HCT116 (cell line): Measurements from ENCODE around the gene LDLR. TPM values are rescaled to one million over a fixed set of nuclear protein-coding genes. Genes with fewer than 3 reads are reported as not detected.

Source experiments
- ATAC-seq: fragments of 200-7000 bp; cut with Tn5 transposase; 2 replicates; pipeline ENCODE4 v1.9.1; 2020; ENCODE audit warnings: mild to moderate bottlenecking, moderate library complexity
- BruUV-seq: library from RNA; stranded (reverse); fragments of 400-500 nt; replicated peaks from 2 replicates; lab custom pipeline; 2021; lab: Mats Ljungman, UMichigan
- CTCF ChIA-PET: fragments of 300-600 bp; sonication (Branson Sonifier 250); formaldehyde crosslinking; loops from one replicate; lab custom pipeline; 2021; ENCODE audit warnings: antibody characterized with exemption; lab: Charles Lee
- POLR2A ChIA-PET: fragments of 300-600, 350-600 bp; sonication (Branson Sonifier 250); formaldehyde crosslinking; loops from one replicate; lab custom pipeline; 2021; ENCODE audit warnings: antibody characterized with exemption; lab: Charles Lee
- RAD21 ChIA-PET, 2 experiments: fragments of 300-600 bp; sonication (Branson Sonifier 250); formaldehyde crosslinking; loops; one replicate each; lab custom pipeline; 2023; ENCODE audit warnings: low total read pairs in 2 of 2; ENCODE audit not compliant: uncharacterized antibody in 2 of 2, unreplicated experiment in 2 of 2, low non-redundant PET in 1 of 2; lab: Charles Lee
- DNase-seq: peaks from one replicate; pipeline ENCODE4 v3.0.0-alpha.2; 2010; ENCODE audit warnings: low read depth, low spot score
- H2AFZ ChIP-seq: fragments of 200-600 bp; shearing (Covaris generic), sonication (generic); 2 replicates; pipeline ENCODE4 v1.6.1; 2017; ENCODE audit warnings: low read depth, mixed run types, mixed read lengths, antibody characterized with exemption, low read length; ENCODE audit not compliant: poor library complexity, severe bottlenecking
- H3K27ac ChIP-seq: 2 replicates; pipeline ENCODE4 v1.5.1; 2012; ENCODE audit warnings: low read depth, low read length
- H3K27me3 ChIP-seq: fragments of 200-600 bp; sonication (generic); 2 replicates; pipeline ENCODE4 v1.6.1; 2016; ENCODE audit warnings: mixed run types, low read length, mixed read lengths; ENCODE audit not compliant: insufficient read depth
- H3K36me3 ChIP-seq, 2 experiments: fragments of 200-500 bp in 1 of 2; fragments of 200-600 bp in 1 of 2; sonication (Bioruptor generic) in 1 of 2; sonication (generic) in 1 of 2; 2 replicates each; pipeline versions ENCODE4 v1.5.1 to v1.6.1; 2014 to 2016; ENCODE audit warnings: low read length in 2 of 2, inconsistent platforms in 1 of 2, mixed read lengths in 1 of 2, mixed run types in 1 of 2; ENCODE audit not compliant: insufficient read depth in 2 of 2, control insufficient read depth in 1 of 2
- H3K4me1 ChIP-seq, 2 experiments: fragments of 200-600 bp in 1 of 2; sonication (generic) in 1 of 2; 2 replicates each; pipeline versions ENCODE4 v1.5.1 to v1.6.1; 2012 to 2017; ENCODE audit warnings: low read length in 2 of 2, inconsistent platforms in 1 of 2, mild to moderate bottlenecking in 1 of 2, mixed read lengths in 1 of 2, mixed run types in 1 of 2, moderate library complexity in 1 of 2; ENCODE audit not compliant: insufficient read depth in 2 of 2, control insufficient read depth in 1 of 2
- H3K4me2 ChIP-seq: fragments of 200-600 bp; sonication (generic); 2 replicates; pipeline ENCODE4 v1.6.1; 2017; ENCODE audit warnings: mixed run types, low read length, mixed read lengths
- H3K4me3 ChIP-seq, 2 experiments: fragments of 200-600 bp in 1 of 2; sonication (generic) in 1 of 2; replicated peaks in 1 of 2; 2 replicates each; pipeline ENCODE4 v1.5.1; 2011 to 2016; ENCODE audit warnings: low read length in 2 of 2, control low read depth in 1 of 2, low read depth in 1 of 2, mild to moderate bottlenecking in 1 of 2, mixed read lengths in 1 of 2, mixed run types in 1 of 2
- H3K79me2 ChIP-seq: fragments of 200-600 bp; sonication (generic); 2 replicates; pipeline ENCODE4 v1.6.1; 2017; ENCODE audit warnings: mild to moderate bottlenecking, mixed run types, low read length, moderate library complexity, mixed read lengths; ENCODE audit not compliant: insufficient read depth
- H3K9ac ChIP-seq: fragments of 200-600 bp; sonication (generic); 2 replicates; pipeline ENCODE4 v1.6.1; 2016; ENCODE audit warnings: low read length, mixed read lengths
- H3K9me2 ChIP-seq: fragments of 200-600 bp; sonication (generic), shearing (Covaris generic); 2 replicates; pipeline ENCODE4 v1.6.1; 2017; ENCODE audit warnings: mixed run types, mild to moderate bottlenecking, moderate library complexity; ENCODE audit not compliant: insufficient read depth
- H3K9me3 ChIP-seq, 2 experiments: fragments of 200-500 bp in 1 of 2; fragments of 200-600 bp in 1 of 2; sonication (Bioruptor generic) in 1 of 2; sonication (generic) in 1 of 2; 2 replicates each; pipeline ENCODE4 v1.6.1; 2014 to 2017; ENCODE audit warnings: low read length in 2 of 2, mixed read lengths in 2 of 2, inconsistent platforms in 1 of 2, low read depth in 1 of 2, mild to moderate bottlenecking in 1 of 2, mixed run types in 1 of 2, moderate library complexity in 1 of 2; ENCODE audit not compliant: control insufficient read depth in 1 of 2, insufficient read depth in 1 of 2
- H4K20me1 ChIP-seq: fragments of 200-600 bp; sonication (generic), shearing (Covaris generic); 2 replicates; pipeline ENCODE4 v1.6.1; 2017; ENCODE audit warnings: mixed run types, mild to moderate bottlenecking, moderate library complexity; ENCODE audit not compliant: insufficient read depth
- CBX3 ChIP-seq: IDR thresholded peaks from 2 replicates; pipeline ENCODE4 v1.6.1; 2012; ENCODE audit warnings: low read depth
- FOSL1 ChIP-seq: IDR thresholded peaks from 2 replicates; pipeline ENCODE4 v1.6.1; 2012; ENCODE audit warnings: low read depth
- YY1 ChIP-seq: IDR thresholded peaks from 2 replicates; pipeline ENCODE4 v1.6.1; 2011; ENCODE audit warnings: low read length, low read depth, moderate library complexity, mild to moderate bottlenecking; ENCODE audit not compliant: insufficient replicate concordance; ENCODE audit errors: extremely low read depth
- ZNF274 ChIP-seq: fragments of 200-500 bp; sonication (Bioruptor generic); IDR thresholded peaks from 2 replicates; pipeline ENCODE4 v1.6.1; 2014; ENCODE audit warnings: mild to moderate bottlenecking, low read depth, low read length, inconsistent platforms
- intact Hi-C: fragments of 100-400 bp; cut with micrococcal nuclease; formaldehyde crosslinking; loops from 2 replicates; pipeline ENCODE4 v1.10.0; 2022
- total RNA-seq: library from RNA; stranded (reverse); gene quantifications from one replicate; pipeline ENCODE4 v1.2.1, GENCODE V29; 2021; ENCODE audit not compliant: unreplicated experiment
- TF ChIP-seq, protein P1 (sequence below): IDR thresholded peaks from 2 replicates; pipeline ENCODE4 v1.6.1; 2012; ENCODE audit warnings: low read depth

Gene LDLR
- total RNA-seq, 1 experiment from 2014 or later = 92.4 TPM

DNA sequence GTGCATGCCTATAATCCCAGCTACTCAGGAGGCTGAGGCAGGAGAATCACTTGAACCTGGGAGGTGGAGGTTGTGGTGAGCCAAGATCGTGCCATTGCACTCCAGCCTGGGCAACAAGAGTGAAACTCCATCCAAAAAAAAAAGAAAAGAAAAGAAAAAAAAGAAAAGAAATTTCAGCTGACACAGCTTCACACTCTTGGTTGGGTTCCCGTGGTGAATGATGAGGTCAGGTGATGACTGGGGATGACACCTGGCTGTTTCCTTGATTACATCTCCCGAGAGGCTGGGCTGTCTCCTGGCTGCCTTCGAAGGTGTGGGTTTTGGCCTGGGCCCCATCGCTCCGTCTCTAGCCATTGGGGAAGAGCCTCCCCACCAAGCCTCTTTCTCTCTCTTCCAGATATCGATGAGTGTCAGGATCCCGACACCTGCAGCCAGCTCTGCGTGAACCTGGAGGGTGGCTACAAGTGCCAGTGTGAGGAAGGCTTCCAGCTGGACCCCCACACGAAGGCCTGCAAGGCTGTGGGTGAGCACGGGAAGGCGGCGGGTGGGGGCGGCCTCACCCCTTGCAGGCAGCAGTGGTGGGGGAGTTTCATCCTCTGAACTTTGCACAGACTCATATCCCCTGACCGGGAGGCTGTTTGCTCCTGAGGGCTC lies 22.0 kb downstream of the LDLR start:
- H3K4me1 ChIP-seq = no peaks in the 10 kb centered on the region
- intact Hi-C loops = no loop called here
- H3K27ac ChIP-seq = no peak overlapping the region
- DNase-seq (no peak), ATAC-seq (no peak)
- RAD21 ChIA-PET = no interaction called here
- no peak overlapping the region for H3K4me2 ChIP-seq
- no TSS peak for BruUV-seq
- POLR2A ChIA-PET = no interaction called here
- no peaks in the 10 kb centered on the region for H3K9me3 ChIP-seq
- no peaks in the 10 kb centered on the region; the same call in 1 of the 2 replicates for H4K20me1 ChIP-seq
- no peaks in the 10 kb centered on the region for H3K9me2 ChIP-seq
- TF ChIP-seq YY1 = no peak
- TF ChIP-seq, protein P1, sequence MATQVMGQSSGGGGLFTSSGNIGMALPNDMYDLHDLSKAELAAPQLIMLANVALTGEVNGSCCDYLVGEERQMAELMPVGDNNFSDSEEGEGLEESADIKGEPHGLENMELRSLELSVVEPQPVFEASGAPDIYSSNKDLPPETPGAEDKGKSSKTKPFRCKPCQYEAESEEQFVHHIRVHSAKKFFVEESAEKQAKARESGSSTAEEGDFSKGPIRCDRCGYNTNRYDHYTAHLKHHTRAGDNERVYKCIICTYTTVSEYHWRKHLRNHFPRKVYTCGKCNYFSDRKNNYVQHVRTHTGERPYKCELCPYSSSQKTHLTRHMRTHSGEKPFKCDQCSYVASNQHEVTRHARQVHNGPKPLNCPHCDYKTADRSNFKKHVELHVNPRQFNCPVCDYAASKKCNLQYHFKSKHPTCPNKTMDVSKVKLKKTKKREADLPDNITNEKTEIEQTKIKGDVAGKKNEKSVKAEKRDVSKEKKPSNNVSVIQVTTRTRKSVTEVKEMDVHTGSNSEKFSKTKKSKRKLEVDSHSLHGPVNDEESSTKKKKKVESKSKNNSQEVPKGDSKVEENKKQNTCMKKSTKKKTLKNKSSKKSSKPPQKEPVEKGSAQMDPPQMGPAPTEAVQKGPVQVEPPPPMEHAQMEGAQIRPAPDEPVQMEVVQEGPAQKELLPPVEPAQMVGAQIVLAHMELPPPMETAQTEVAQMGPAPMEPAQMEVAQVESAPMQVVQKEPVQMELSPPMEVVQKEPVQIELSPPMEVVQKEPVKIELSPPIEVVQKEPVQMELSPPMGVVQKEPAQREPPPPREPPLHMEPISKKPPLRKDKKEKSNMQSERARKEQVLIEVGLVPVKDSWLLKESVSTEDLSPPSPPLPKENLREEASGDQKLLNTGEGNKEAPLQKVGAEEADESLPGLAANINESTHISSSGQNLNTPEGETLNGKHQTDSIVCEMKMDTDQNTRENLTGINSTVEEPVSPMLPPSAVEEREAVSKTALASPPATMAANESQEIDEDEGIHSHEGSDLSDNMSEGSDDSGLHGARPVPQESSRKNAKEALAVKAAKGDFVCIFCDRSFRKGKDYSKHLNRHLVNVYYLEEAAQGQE = no peak
- TF ChIP-seq FOSL1 = no peak
- no peak for TF ChIP-seq ZNF274
- no peak for TF ChIP-seq CBX3
- no peaks in the 10 kb centered on the region for H3K27me3 ChIP-seq
- H3K9ac ChIP-seq = no peak overlapping the region
- no peak overlapping the region for H2AFZ ChIP-seq
- CTCF ChIA-PET = interaction anchor here (1.2 kb wide), 1 partner anchor 76 kb away, joined by 4 read pairs; no protein-coding TSS in a partner anchor
- H3K4me3 ChIP-seq = no peak overlapping the region
- H3K79me2 ChIP-seq = peaks cover 22% of the 10 kb centered on the region
- H3K36me3 ChIP-seq = peaks cover 71 to 72% of the 10 kb centered on the region in 2 experiments
